Naive thymus-derived CD4-positive, alpha-beta T cell (primary cell): ENCODE measurements around the gene TAS2R42. TPM values are rescaled to one million over a fixed set of nuclear protein-coding genes. Genes with fewer than 3 reads are reported as not detected.

ENCODE experiments used
- ATAC-seq: fragments of 150-1000 bp; cut with Tn5 transposase; 2 replicates; pipeline ENCODE4 v1.10.0; 2021; ENCODE audit warnings: mild to moderate bottlenecking, moderate library complexity
- CTCF ChIA-PET: fragments of 350-600 bp; sonication (Branson Sonifier 250); formaldehyde crosslinking; loops from one replicate; lab custom pipeline; 2021; ENCODE audit warnings: antibody characterized with exemption; lab: Charles Lee
- POLR2A ChIA-PET: fragments of 350-600 bp; sonication (Branson Sonifier 250); formaldehyde crosslinking; loops from one replicate; lab custom pipeline; 2021; ENCODE audit warnings: antibody characterized with exemption, inconsistent platforms; lab: Charles Lee
- DNase-seq, 9 donors: peaks; one replicate each; pipeline versions ENCODE4 v3.0.0 to v3.0.0-alpha.2; 2020 to 2022; ENCODE audit warnings: mixed read lengths in 1 of 9
- H3K27ac ChIP-seq: one replicate; pipeline ENCODE4 v1.7.0; 2013; ENCODE audit warnings: mild to moderate bottlenecking, low read depth, low read length, moderate library complexity
- H3K27me3 ChIP-seq, 2 donors: one replicate each; pipeline ENCODE4 v1.7.0; 2013; ENCODE audit warnings: low read length in 2 of 2, mild to moderate bottlenecking in 2 of 2, moderate library complexity in 2 of 2; ENCODE audit not compliant: control insufficient read depth in 2 of 2, insufficient read depth in 2 of 2
- H3K36me3 ChIP-seq, 3 experiments: 1 replicate in 2 of 3; 2 replicates in 1 of 3; pipeline ENCODE4 v1.7.0; 2013; ENCODE audit warnings: low read length in 3 of 3, mild to moderate bottlenecking in 3 of 3, moderate library complexity in 1 of 3; ENCODE audit not compliant: insufficient read depth in 3 of 3, control insufficient read depth in 2 of 3
- H3K4me1 ChIP-seq, 2 donors: one replicate each; pipeline ENCODE4 v1.7.0; 2013; ENCODE audit warnings: low read length in 2 of 2, mild to moderate bottlenecking in 2 of 2, moderate library complexity in 1 of 2; ENCODE audit not compliant: control insufficient read depth in 2 of 2, insufficient read depth in 2 of 2
- H3K4me3 ChIP-seq: 2 replicates; pipeline ENCODE4 v1.7.0; 2013; ENCODE audit warnings: mild to moderate bottlenecking, low read length
- H3K9me3 ChIP-seq, 3 experiments: 1 replicate in 2 of 3; 2 replicates in 1 of 3; pipeline ENCODE4 v1.7.0; 2013; ENCODE audit warnings: low read length in 3 of 3; ENCODE audit not compliant: control insufficient read depth in 2 of 3
- H3K27ac Mint-ChIP-seq, 9 donors: one replicate each; pipeline ENCODE4 v1.8.0; 2020 to 2022; ENCODE audit warnings: mixed read lengths in 9 of 9, mild to moderate bottlenecking in 8 of 9, moderate library complexity in 5 of 9, inconsistent platforms in 2 of 9
- H3K27me3 Mint-ChIP-seq, 5 donors: one replicate each; pipeline ENCODE4 v1.8.0; 2021 to 2022; ENCODE audit warnings: mixed read lengths in 5 of 5, mild to moderate bottlenecking in 1 of 5
- H3K36me3 Mint-ChIP-seq, 5 donors: one replicate each; pipeline ENCODE4 v1.8.0; 2020 to 2022; ENCODE audit warnings: mixed read lengths in 5 of 5, mild to moderate bottlenecking in 3 of 5, inconsistent platforms in 1 of 5
- H3K4me1 Mint-ChIP-seq, 7 donors: one replicate each; pipeline ENCODE4 v1.8.0; 2020 to 2022; ENCODE audit warnings: mixed read lengths in 7 of 7, mild to moderate bottlenecking in 3 of 7, inconsistent platforms in 1 of 7
- H3K4me3 Mint-ChIP-seq, 10 donors: one replicate each; pipeline ENCODE4 v1.8.0; 2020 to 2022; ENCODE audit warnings: mild to moderate bottlenecking in 10 of 10, mixed read lengths in 10 of 10, moderate library complexity in 6 of 10, inconsistent platforms in 2 of 10
- H3K9me3 Mint-ChIP-seq, 11 donors: one replicate each; pipeline ENCODE4 v1.8.0; 2020 to 2022; ENCODE audit warnings: mixed read lengths in 11 of 11, mild to moderate bottlenecking in 4 of 11, inconsistent platforms in 1 of 11, moderate library complexity in 1 of 11
- intact Hi-C, 2 donors: fragments of 100-400 bp; cut with micrococcal nuclease; formaldehyde crosslinking; loops; one replicate each; pipeline ENCODE4 v1.15.1; 2023
- polyA plus RNA-seq, 2 donors: library from polyadenylated mRNA; unstranded; fragments of 300-500 nt; fragmentation: Illumina TruSeq; gene quantifications; one replicate each; pipeline ENCODE4 v1.2.3, GENCODE V29; 2021
- total RNA-seq, 6 experiments: library from RNA in 5 of 6; stranded (reverse) in 5 of 6; gene quantifications; 1 replicate in 5 of 6; 2 replicates in 1 of 6; pipeline ENCODE4 v1.2.3 and lab custom pipeline; 2021 to 2026

The TAS2R42 gene
- total and polyA plus RNA-seq, 7 experiments from 2014 or later, result not detected

DNA sequence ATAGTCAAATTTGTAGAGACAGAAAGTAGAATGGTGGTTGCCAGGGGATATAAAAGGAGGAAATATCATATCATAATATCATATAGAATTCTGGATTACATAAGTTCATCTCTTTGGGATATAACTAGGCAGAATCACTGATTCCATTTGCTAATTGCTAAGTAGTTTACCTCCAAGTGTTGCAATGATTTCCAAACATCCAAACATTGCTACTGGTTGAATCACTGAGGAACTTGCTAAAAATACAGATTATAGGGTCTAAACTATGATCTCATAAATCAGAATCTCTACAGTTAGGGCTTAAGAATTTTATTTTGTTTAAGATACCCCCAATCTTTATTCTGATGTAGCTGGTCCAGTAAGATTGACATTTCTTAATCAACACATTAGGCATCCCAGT is 16.1 kb upstream of the TAS2R42 start:
- no peaks in the 10 kb centered on the region for H3K36me3 ChIP-seq
- Mint-ChIP-seq H3K36me3 (peaks cover 0 to 15% (median 8%) of the 10 kb centered on the region in 5 donors), H3K27ac (no peak overlapping the region), H3K4me3 (no peak overlapping the region), H3K9me3 (peaks cover 0 to 11% (median 0%) of the 10 kb centered on the region in 11 donors), H3K27me3 (peaks cover 0 to 10% (median 0%) of the 10 kb centered on the region in 5 donors), H3K4me1 (peaks cover 0 to 3% (median 0%) of the 10 kb centered on the region in 7 donors)
- no peaks in the 10 kb centered on the region for H3K4me1 ChIP-seq
- CTCF ChIA-PET, result no interaction called here
- H3K4me3 ChIP-seq, result no peak overlapping the region
- H3K9me3 ChIP-seq, result no peaks in the 10 kb centered on the region
- DNase-seq, result no peak
- ATAC-seq, result no peak
- H3K27ac ChIP-seq, result no peak overlapping the region
- H3K27me3 ChIP-seq, result no peaks in the 10 kb centered on the region
- POLR2A ChIA-PET, result no interaction called here
- intact Hi-C loops, result loop anchor here in 1 of 2 donors (5.0 kb wide), 1 partner anchor 966 kb away; no protein-coding TSS in a partner anchor

DNA sequence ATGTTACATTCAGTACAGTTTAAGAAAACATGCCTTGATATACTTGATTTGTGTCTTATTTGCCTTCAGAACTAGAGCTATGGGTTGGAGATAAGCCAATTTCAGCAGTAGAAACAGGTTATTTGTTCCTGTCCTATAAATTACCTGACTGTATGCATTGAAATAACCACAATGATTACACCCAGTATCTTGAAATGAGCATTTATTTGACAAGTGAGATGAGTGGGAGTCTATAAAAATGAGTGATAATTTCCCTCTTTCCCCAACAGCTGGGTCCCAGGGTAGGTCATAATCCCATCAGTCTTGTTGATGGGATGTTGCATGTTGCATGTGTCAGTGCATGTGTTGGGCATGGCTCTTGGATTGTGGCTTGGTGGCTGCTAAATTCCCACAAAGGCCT is 3.7 kb downstream of the TAS2R42 start:
- H3K36me3 ChIP-seq, result no peaks in the 10 kb centered on the region
- intact Hi-C loops, result no loop called here

DNA sequence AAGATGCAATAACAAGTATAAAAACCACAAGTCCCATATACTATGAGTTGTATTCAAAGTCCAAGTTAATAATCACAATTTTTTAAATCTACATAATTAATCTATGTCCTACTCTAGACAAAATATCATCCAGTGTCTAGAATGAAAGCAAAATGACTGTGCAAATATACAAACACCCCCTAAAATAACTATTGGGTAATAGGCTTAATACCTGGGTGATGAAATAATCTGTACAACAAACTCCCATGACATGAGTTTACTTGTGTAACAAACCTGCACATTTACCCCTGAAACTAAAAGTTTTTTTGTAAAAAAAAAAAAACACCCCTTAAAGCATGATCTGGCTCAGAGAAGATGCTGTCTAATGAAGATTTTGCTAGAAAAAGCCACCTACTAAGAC is 4.2 kb downstream of the TAS2R42 start:
- Mint-ChIP-seq H3K27ac (no peak overlapping the region), H3K27me3 (peaks cover 0 to 5% (median 0%) of the 10 kb centered on the region in 5 donors), H3K4me3 (no peak overlapping the region), H3K9me3 (no peaks in the 10 kb centered on the region), H3K4me1 (peaks cover 0 to 6% (median 0%) of the 10 kb centered on the region in 7 donors), H3K36me3 (peaks cover 0 to 3% (median 0%) of the 10 kb centered on the region in 5 donors)
- DNase-seq (no peak), ATAC-seq (no peak)
- Histone ChIP-seq H3K4me1 (no peaks in the 10 kb centered on the region), H3K27me3 (no peaks in the 10 kb centered on the region), H3K4me3 (no peak overlapping the region), H3K27ac (no peak overlapping the region), H3K9me3 (no peaks in the 10 kb centered on the region), H3K36me3 (no peaks in the 10 kb centered on the region)
- CTCF ChIA-PET, result no interaction called here
- POLR2A ChIA-PET, result no interaction called here
- intact Hi-C loops, result no loop called here

More for the DNA sequence above, 3.7 kb downstream of the TAS2R42 start:
- H3K9me3 ChIP-seq, result no peaks in the 10 kb centered on the region
- Mint-ChIP-seq H3K9me3 (no peaks in the 10 kb centered on the region), H3K36me3 (peaks cover 0 to 3% (median 0%) of the 10 kb centered on the region in 5 donors), H3K4me1 (peaks cover 0 to 6% (median 0%) of the 10 kb centered on the region in 7 donors), H3K27me3 (peaks cover 0 to 5% (median 0%) of the 10 kb centered on the region in 5 donors), H3K27ac (no peak overlapping the region), H3K4me3 (no peak overlapping the region)
- no peak overlapping the region for H3K27ac ChIP-seq
- no peak overlapping the region for H3K4me3 ChIP-seq
- CTCF ChIA-PET, result no interaction called here
- no peak for ATAC-seq
- POLR2A ChIA-PET, result no interaction called here
- no peaks in the 10 kb centered on the region for H3K27me3 ChIP-seq
- H3K4me1 ChIP-seq, result no peaks in the 10 kb centered on the region
- no peak for DNase-seq

DNA sequence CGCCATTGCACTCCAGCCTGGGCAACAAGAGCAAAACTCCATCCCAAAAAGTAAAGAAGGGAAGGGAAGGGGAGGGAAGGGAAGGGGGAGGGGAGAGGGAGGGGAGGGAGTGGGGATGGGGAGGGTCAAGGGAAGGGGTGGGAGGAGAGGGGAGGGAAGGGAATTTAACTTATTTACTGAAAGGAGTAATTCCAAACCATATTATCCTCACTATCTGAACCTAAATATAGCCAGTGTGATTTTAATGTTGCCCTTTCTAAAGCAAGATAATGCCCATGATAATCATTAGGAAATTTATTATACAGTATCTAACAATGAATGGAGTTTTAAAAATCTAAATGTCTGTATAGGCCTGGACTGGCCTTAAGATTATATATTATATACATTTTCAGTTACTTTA is 8.5 kb downstream of the TAS2R42 start:
- CTCF ChIA-PET, result no interaction called here
- Histone ChIP-seq H3K4me1 (no peaks in the 10 kb centered on the region), H3K27me3 (no peaks in the 10 kb centered on the region), H3K4me3 (no peak overlapping the region), H3K9me3 (no peaks in the 10 kb centered on the region), H3K27ac (no peak overlapping the region), H3K36me3 (peaks cover 0 to 4% (median 0%) of the 10 kb centered on the region in 3 experiments)
- H3K27me3 Mint-ChIP-seq, result peaks cover 0 to 2% (median 0%) of the 10 kb centered on the region in 5 donors
- H3K4me1 Mint-ChIP-seq, result peaks cover 5 to 21% (median 13%) of the 10 kb centered on the region in 7 donors
- intact Hi-C loops, result loop anchor here (10.0 kb wide), 2 partner anchors 1177 to 1517 kb away; partner anchors contain the start of genes BORCS5 (in 1 of the 2), GPR19 (in 1 of the 2) and MANSC1 (in 1 of the 2)
- H3K27ac Mint-ChIP-seq, result no peak overlapping the region
- H3K9me3 Mint-ChIP-seq, result no peaks in the 10 kb centered on the region
- POLR2A ChIA-PET, result no interaction called here
- peaks cover 0 to 23% (median 14%) of the 10 kb centered on the region in 5 donors for H3K36me3 Mint-ChIP-seq
- no peak overlapping the region for H3K4me3 Mint-ChIP-seq
- DNase-seq (no peak), ATAC-seq (no peak)

DNA sequence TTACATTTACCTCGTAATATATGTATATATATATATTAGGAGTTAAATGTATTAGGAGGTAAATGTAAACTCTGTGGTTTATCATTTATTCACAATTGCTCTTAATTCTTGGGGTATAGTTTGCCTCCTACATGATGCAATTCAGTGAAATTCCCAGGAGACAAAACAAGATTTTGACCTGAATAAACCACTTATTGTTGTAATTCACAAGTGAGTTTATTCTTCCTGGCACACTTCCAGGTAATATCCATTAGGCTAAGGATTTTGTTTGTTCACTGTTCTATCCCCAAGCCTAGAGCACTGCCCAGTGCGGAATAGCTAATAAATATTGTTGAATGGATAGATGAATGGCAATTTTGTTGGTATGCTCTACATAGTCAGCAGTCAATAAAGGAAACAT is 12.7 kb downstream of the TAS2R42 start:
- Mint-ChIP-seq H3K4me3 (no peak overlapping the region), H3K4me1 (peaks cover 32 to 58% (median 46%) of the 10 kb centered on the region in 7 donors), H3K27ac (no peak overlapping the region), H3K36me3 (peaks cover 5 to 40% (median 39%) of the 10 kb centered on the region in 5 donors), H3K27me3 (no peaks in the 10 kb centered on the region), H3K9me3 (peaks cover 0 to 2% (median 0%) of the 10 kb centered on the region in 11 donors)
- CTCF ChIA-PET, result interaction anchor here (0.7 kb wide), 1 partner anchor 1717 kb away, joined by 3 read pairs; the partner anchor contains the start of gene GPRC5A
- Histone ChIP-seq H3K4me3 (no peak overlapping the region), H3K4me1 (peaks cover 27 to 30% of the 10 kb centered on the region in 2 donors), H3K9me3 (peaks cover 0 to 3% (median 0%) of the 10 kb centered on the region in 3 experiments), H3K36me3 (peaks cover 0 to 8% (median 4%) of the 10 kb centered on the region in 3 experiments), H3K27me3 (no peaks in the 10 kb centered on the region), H3K27ac (no peak overlapping the region)
- POLR2A ChIA-PET, result interaction anchor here (0.6 kb wide), 1 partner anchor 13 kb away, joined by 5 read pairs; no protein-coding TSS in a partner anchor
- no peak for ATAC-seq
- no peak for DNase-seq
- intact Hi-C loops, result loop anchor here (10.0 kb wide), 2 partner anchors 1181 to 1521 kb away; partner anchors contain the start of genes BORCS5 (in 1 of the 2), GPR19 (in 1 of the 2) and MANSC1 (in 1 of the 2)

DNA sequence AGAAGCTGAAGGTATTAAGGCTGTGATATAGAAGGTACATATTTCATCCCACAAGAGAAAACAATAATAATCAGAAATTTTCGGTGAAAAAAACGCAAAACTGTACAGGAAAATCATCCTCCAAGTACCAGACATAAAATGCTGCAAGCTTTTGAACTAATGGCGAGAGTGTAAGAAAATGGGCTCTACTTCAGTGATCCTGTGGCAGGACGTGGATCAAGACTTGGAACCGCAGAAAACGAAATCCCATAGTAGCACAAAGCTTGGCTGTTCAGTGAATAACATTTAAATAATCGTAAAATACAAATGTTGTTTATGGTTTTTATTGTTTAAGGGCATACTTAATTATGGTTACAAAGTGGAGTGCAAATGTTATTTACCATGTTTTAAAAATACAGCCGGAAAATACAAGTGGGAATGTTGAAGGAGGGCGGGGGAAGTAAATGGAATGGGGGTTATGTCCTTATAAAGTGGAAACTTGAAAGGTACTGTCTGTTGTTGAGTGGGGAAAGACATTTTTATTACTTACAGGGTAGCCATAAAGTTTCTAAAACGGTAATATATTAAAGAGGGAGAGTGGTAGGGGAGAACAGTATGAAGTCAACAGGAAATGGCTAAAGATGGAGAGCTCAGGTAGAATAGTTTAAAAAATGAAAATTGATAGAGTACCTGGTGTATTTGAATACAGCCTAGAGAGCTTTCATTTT is 14.6 kb downstream of the TAS2R42 start:
- ChIA-PET POLR2A (interaction anchor here (0.6 to 2.0 kb wide), 14 partner anchors 9 to 1498 kb away, joined by 3 to 13 read pairs (median 4); partner anchors contain the start of genes GABARAPL1 and MAGOHB), CTCF (interaction anchor here (0.7 kb wide), 1 partner anchor 1799 kb away, joined by 3 read pairs; no protein-coding TSS in a partner anchor)
- intact Hi-C loops, result loop anchor here (1.0 to 10.0 kb wide), 14 partner anchors 9 to 1929 kb away; partner anchors contain the start of genes BORCS5 (in 2 of the 2), GABARAPL1 (in 2 of the 2), MAGOHB (in 2 of the 2) and ETV6 (in 1 of the 2)
- Histone ChIP-seq H3K27ac (peak overlapping the region; percentile 72), H3K4me1 (peaks cover 30 to 36% of the 10 kb centered on the region in 2 donors), H3K4me3 (peak overlapping the region; percentile 74), H3K27me3 (no peaks in the 10 kb centered on the region), H3K9me3 (peaks cover 0 to 3% (median 0%) of the 10 kb centered on the region in 3 experiments), H3K36me3 (peaks cover 0 to 8% (median 4%) of the 10 kb centered on the region in 3 experiments)
- Mint-ChIP-seq H3K36me3 (peaks cover 5 to 52% (median 43%) of the 10 kb centered on the region in 5 donors), H3K4me1 (peaks cover 50 to 75% (median 64%) of the 10 kb centered on the region in 7 donors), H3K4me3 (peak overlapping the region; percentile 94 to 100 (median 98)), H3K27ac (peak overlapping the region; percentile 97 to 100 (median 99)), H3K9me3 (peaks cover 0 to 2% (median 0%) of the 10 kb centered on the region in 11 donors), H3K27me3 (no peaks in the 10 kb centered on the region)
- ATAC-seq (no peak), DNase-seq (peak in 1 of 9 donors; percentile 1)
